ENCODE measurements around the gene ASB10.

The ASB10 gene

GRCh38 chr7:151137791-151138152 lies 49.3 kb downstream of the ASB10 start:
- H4K20me1 ChIP-seq (ENCODE audit: insufficient read depth, low read length): peaks cover 4% of the 10 kb centered on the region; the same call in 1 of the 2 replicates
- no peaks in the 10 kb centered on the region for H3K27me3 ChIP-seq (ENCODE audit: insufficient read depth, low read length, poor library complexity)
- no peaks in the 10 kb centered on the region for H3K79me2 ChIP-seq (ENCODE audit: insufficient read depth, low read length)
- peaks cover 39% of the 10 kb centered on the region for H3K36me3 ChIP-seq (ENCODE audit: insufficient read depth, low read length)
- ATAC-seq (ENCODE audit: insufficient read depth, low read depth) (no peak), DNase-seq (no peak)
- TF ChIP-seq CTCF (IDR thresholded peaks at IDR 0.05; ENCODE audit: borderline replicate concordance, extremely low read depth, low read length, poor library complexity, severe bottlenecking): no peak
- no peak for TF ChIP-seq EZH2 (IDR thresholded peaks at IDR 0.05; ENCODE audit: borderline replicate concordance, low read depth, low read length, severe bottlenecking)
- H3K9ac ChIP-seq (ENCODE audit: low read depth, low read length): no peak overlapping the region
- no peak overlapping the region for H3K4me2 ChIP-seq (ENCODE audit: insufficient read depth, low read length)
- no peak overlapping the region for H3K4me3 ChIP-seq (ENCODE audit: low read depth in 1 of 2, low read length in 2 of 2)
- H2AFZ ChIP-seq (ENCODE audit: low read depth, low read length): no peak overlapping the region
- no peak overlapping the region for H3K27ac ChIP-seq (ENCODE audit: low read length)
- H3K9me3 ChIP-seq (ENCODE audit: insufficient read depth, low read length, severe bottlenecking): no peaks in the 10 kb centered on the region
- H3K4me1 ChIP-seq (ENCODE audit: insufficient read depth, low read length): no peaks in the 10 kb centered on the region

- H3K27ac ChIP-seq (ENCODE audit: low read length): no peak overlapping the region
- H3K9me3 ChIP-seq (ENCODE audit: insufficient read depth, low read length, severe bottlenecking): no peaks in the 10 kb centered on the region
- DNase-seq (no peak), ATAC-seq (ENCODE audit: insufficient read depth, low read depth) (no peak)
- no peak overlapping the region for H3K9ac ChIP-seq (ENCODE audit: low read depth, low read length)
- H3K4me1 ChIP-seq (ENCODE audit: insufficient read depth, low read length): no peaks in the 10 kb centered on the region
- H3K79me2 ChIP-seq (ENCODE audit: insufficient read depth, low read length): no peaks in the 10 kb centered on the region
- H4K20me1 ChIP-seq (ENCODE audit: insufficient read depth, low read length): peaks cover 4% of the 10 kb centered on the region
- TF ChIP-seq EZH2 (IDR thresholded peaks at IDR 0.05; ENCODE audit: borderline replicate concordance, low read depth, low read length, severe bottlenecking): no peak
- H3K4me3 ChIP-seq (ENCODE audit: low read depth in 1 of 2, low read length in 2 of 2): no peak overlapping the region
- H2AFZ ChIP-seq (ENCODE audit: low read depth, low read length): no peak overlapping the region
- H3K27me3 ChIP-seq (ENCODE audit: insufficient read depth, low read length, poor library complexity): no peaks in the 10 kb centered on the region
- peaks cover 41% of the 10 kb centered on the region for H3K36me3 ChIP-seq (ENCODE audit: insufficient read depth, low read length)
- no peak overlapping the region for H3K4me2 ChIP-seq (ENCODE audit: insufficient read depth, low read length)
These were observed 49.9 kb downstream of the ASB10 start for GRCh38 chr7:151137076-151137675.

GRCh38 chr7:151135866-151136843 lies 50.9 kb downstream of the ASB10 start:
- H3K36me3 ChIP-seq (ENCODE audit: insufficient read depth, low read length): peaks cover 42% of the 10 kb centered on the region
- H3K4me1 ChIP-seq (ENCODE audit: insufficient read depth, low read length): no peaks in the 10 kb centered on the region
- no peak overlapping the region for H2AFZ ChIP-seq (ENCODE audit: low read depth, low read length)
- H3K27me3 ChIP-seq (ENCODE audit: insufficient read depth, low read length, poor library complexity): no peaks in the 10 kb centered on the region
- H3K9ac ChIP-seq (ENCODE audit: low read depth, low read length): no peak overlapping the region
- no peaks in the 10 kb centered on the region; the same call in none of the 2 replicates for H4K20me1 ChIP-seq (ENCODE audit: insufficient read depth, low read length)
- DNase-seq (no peak), ATAC-seq (ENCODE audit: insufficient read depth, low read depth) (no peak)
- TF ChIP-seq EZH2 (IDR thresholded peaks at IDR 0.05; ENCODE audit: borderline replicate concordance, low read depth, low read length, severe bottlenecking) (no peak), CTCF (IDR thresholded peaks at IDR 0.05; ENCODE audit: borderline replicate concordance, extremely low read depth, low read length, poor library complexity, severe bottlenecking) (no peak)
- H3K79me2 ChIP-seq (ENCODE audit: insufficient read depth, low read length): no peaks in the 10 kb centered on the region
- no peak overlapping the region for H3K4me3 ChIP-seq (ENCODE audit: low read depth in 1 of 2, low read length in 2 of 2)
- H3K4me2 ChIP-seq (ENCODE audit: insufficient read depth, low read length): no peak overlapping the region
- no peaks in the 10 kb centered on the region for H3K9me3 ChIP-seq (ENCODE audit: insufficient read depth, low read length, severe bottlenecking)
- no peak overlapping the region for H3K27ac ChIP-seq (ENCODE audit: low read length)

GRCh38 chr7:151135525-151135845 lies 51.6 kb downstream of the ASB10 start:
- Histone ChIP-seq H3K27ac (ENCODE audit: low read length) (no peak overlapping the region), H3K36me3 (ENCODE audit: insufficient read depth, low read length) (peaks cover 41% of the 10 kb centered on the region), H2AFZ (ENCODE audit: low read depth, low read length) (no peak overlapping the region), H3K4me2 (ENCODE audit: insufficient read depth, low read length) (no peak overlapping the region), H4K20me1 (ENCODE audit: insufficient read depth, low read length) (no peaks in the 10 kb centered on the region; the same call in 1 of the 2 replicates), H3K4me1 (ENCODE audit: insufficient read depth, low read length) (no peaks in the 10 kb centered on the region), H3K27me3 (ENCODE audit: insufficient read depth, low read length, poor library complexity) (no peaks in the 10 kb centered on the region), H3K79me2 (ENCODE audit: insufficient read depth, low read length) (no peaks in the 10 kb centered on the region), H3K9ac (ENCODE audit: low read depth, low read length) (no peak overlapping the region), H3K9me3 (ENCODE audit: insufficient read depth, low read length, severe bottlenecking) (no peaks in the 10 kb centered on the region), H3K4me3 (ENCODE audit: low read depth in 1 of 2, low read length in 2 of 2) (no peak overlapping the region)
- TF ChIP-seq CTCF (IDR thresholded peaks at IDR 0.05; ENCODE audit: borderline replicate concordance, extremely low read depth, low read length, poor library complexity, severe bottlenecking) (no peak), EZH2 (IDR thresholded peaks at IDR 0.05; ENCODE audit: borderline replicate concordance, low read depth, low read length, severe bottlenecking) (no peak)
- DNase-seq: no peak
- no peak for ATAC-seq (ENCODE audit: insufficient read depth, low read depth)

All from DND-41 (cell line).